ENCODE results near the gene ABHD12B. TPM values are rescaled to one million over a fixed set of nuclear protein-coding genes. Genes with fewer than 3 reads are reported as not detected.

Gene ABHD12B
- polyA plus RNA-seq, 1 of the 3 experiments (the other 2 are of a cell fraction): not detected

GRCh38 chr14:50953502-50953901 lies 81.6 kb downstream of the ABHD12B start:
- TF ChIP-seq RFX5 (IDR thresholded peaks at IDR 0.05; ENCODE audit: low read length) (no peak), FOXM1 (IDR thresholded peaks at IDR 0.05; ENCODE audit: low read depth) (no peak), MEF2A (IDR thresholded peaks at IDR 0.05; ENCODE audit: borderline replicate concordance, low read depth) (no peak), EZH2phosphoT487 (IDR thresholded peaks at IDR 0.05; ENCODE audit: borderline replicate concordance, low read depth) (no peak), RXRA (IDR thresholded peaks at IDR 0.05; ENCODE audit: borderline replicate concordance, low read depth) (no peak), GABPA (IDR thresholded peaks at IDR 0.05; ENCODE audit: low read depth) (no peak), NRF1 (IDR thresholded peaks at IDR 0.05; ENCODE audit: low read depth, low read length) (no peak), NFIC (IDR thresholded peaks at IDR 0.05; ENCODE audit: borderline replicate concordance) (no peak), IRF3 (IDR thresholded peaks at IDR 0.05; ENCODE audit: low read depth, low read length) (no peak), YY1 (IDR thresholded peaks at IDR 0.05; ENCODE audit: low read depth) (no peak)
- TF ChIP-seq, protein P1, sequence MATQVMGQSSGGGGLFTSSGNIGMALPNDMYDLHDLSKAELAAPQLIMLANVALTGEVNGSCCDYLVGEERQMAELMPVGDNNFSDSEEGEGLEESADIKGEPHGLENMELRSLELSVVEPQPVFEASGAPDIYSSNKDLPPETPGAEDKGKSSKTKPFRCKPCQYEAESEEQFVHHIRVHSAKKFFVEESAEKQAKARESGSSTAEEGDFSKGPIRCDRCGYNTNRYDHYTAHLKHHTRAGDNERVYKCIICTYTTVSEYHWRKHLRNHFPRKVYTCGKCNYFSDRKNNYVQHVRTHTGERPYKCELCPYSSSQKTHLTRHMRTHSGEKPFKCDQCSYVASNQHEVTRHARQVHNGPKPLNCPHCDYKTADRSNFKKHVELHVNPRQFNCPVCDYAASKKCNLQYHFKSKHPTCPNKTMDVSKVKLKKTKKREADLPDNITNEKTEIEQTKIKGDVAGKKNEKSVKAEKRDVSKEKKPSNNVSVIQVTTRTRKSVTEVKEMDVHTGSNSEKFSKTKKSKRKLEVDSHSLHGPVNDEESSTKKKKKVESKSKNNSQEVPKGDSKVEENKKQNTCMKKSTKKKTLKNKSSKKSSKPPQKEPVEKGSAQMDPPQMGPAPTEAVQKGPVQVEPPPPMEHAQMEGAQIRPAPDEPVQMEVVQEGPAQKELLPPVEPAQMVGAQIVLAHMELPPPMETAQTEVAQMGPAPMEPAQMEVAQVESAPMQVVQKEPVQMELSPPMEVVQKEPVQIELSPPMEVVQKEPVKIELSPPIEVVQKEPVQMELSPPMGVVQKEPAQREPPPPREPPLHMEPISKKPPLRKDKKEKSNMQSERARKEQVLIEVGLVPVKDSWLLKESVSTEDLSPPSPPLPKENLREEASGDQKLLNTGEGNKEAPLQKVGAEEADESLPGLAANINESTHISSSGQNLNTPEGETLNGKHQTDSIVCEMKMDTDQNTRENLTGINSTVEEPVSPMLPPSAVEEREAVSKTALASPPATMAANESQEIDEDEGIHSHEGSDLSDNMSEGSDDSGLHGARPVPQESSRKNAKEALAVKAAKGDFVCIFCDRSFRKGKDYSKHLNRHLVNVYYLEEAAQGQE (IDR thresholded peaks at IDR 0.05; ENCODE audit: low read depth, low read length): no peak

More at GRCh38 chr14:50953502-50953901, 81.6 kb downstream of the ABHD12B start:
- Histone ChIP-seq H3K36me3 (replicated peaks in 1 of 2; ENCODE audit: control insufficient read depth in 1 of 2, insufficient read depth in 2 of 2, low read length in 1 of 2) (no peaks in the 10 kb centered on the region), H4K20me1 (ENCODE audit: insufficient read depth) (no peaks in the 10 kb centered on the region), H3K9me3 (no peaks in the 10 kb centered on the region), H2AFZ (ENCODE audit: low read depth) (no peak overlapping the region), H3K9me2 (no peaks in the 10 kb centered on the region), H3K4me1 (ENCODE audit: control insufficient read depth in 1 of 2, insufficient read depth in 2 of 2, low read depth in 1 of 2, low read length in 1 of 2) (peaks cover 7 to 21% of the 10 kb centered on the region in 2 experiments), H3K27ac (ENCODE audit: low read depth in 2 of 2, low read length in 1 of 2) (no peak overlapping the region), H3K4me2 (no peak overlapping the region; the same call in 1 of the 2 replicates), H3K4me3 (ENCODE audit: low read depth in 2 of 2, low read length in 1 of 2) (no peak overlapping the region), H3F3A (replicated peaks; ENCODE audit: insufficient read depth) (peaks cover 24% of the 10 kb centered on the region), H3K9ac (no peak overlapping the region), H3K27me3 (ENCODE audit: insufficient read depth) (no peaks in the 10 kb centered on the region), H3K79me2 (ENCODE audit: insufficient read depth) (no peaks in the 10 kb centered on the region)
- ChIA-PET POLR2A (no interaction called here), CTCF (interaction anchor here (1.0 to 3.5 kb wide), 6 partner anchors 10 to 275 kb away, joined by 3 to 23 read pairs (median 4); partner anchors contain the start of gene PYGL)
- WGBS (ENCODE audit: low lambda C conversion rate): 95% methylated on average over 1 of the region's 1 CpG
- no peak for DNase-seq

Small RNA genes within 50 kb of the gene (small RNA-seq; reads per million reads assigned to genes)
- gene RF00593: 0 reads per million in 7 experiments

Other genes starting within 250 kb of the ABHD12B start
- gene SAV1, start 203.7 kb upstream of the ABHD12B start, polyA plus RNA-seq (2012; rRNA removed): 8.9 and 9.2 TPM in 2 replicates
- 10.0 and 11.8 TPM in 2 replicates for gene NIN, start 40.9 kb upstream of the ABHD12B start, polyA plus RNA-seq (2012; rRNA removed)
- gene PYGL, start 72.4 kb downstream of the ABHD12B start, polyA plus RNA-seq (2012; rRNA removed): 60.2 and 66.4 TPM in 2 replicates
- 3.9 and 4.2 TPM in 2 replicates for gene TRIM9, start 223.1 kb downstream of the ABHD12B start, polyA plus RNA-seq (2012; rRNA removed)